ENCODE measurements around the gene ATP8A2.

GRCh38 chr13:25951831-25952230, 580.1 kb downstream of the ATP8A2 start:
- TF ChIP-seq TAF1 (IDR thresholded peaks at IDR 0.05; ENCODE audit: borderline replicate concordance, insufficient read depth, low read length) (no peak), POLR2AphosphoS5 (IDR thresholded peaks at IDR 0.05; ENCODE audit: low read depth, low read length) (no peak), SIN3A (IDR thresholded peaks at IDR 0.05; ENCODE audit: borderline replicate concordance, insufficient read depth, low read length) (no peak), REST (IDR thresholded peaks at IDR 0.05; ENCODE audit: insufficient read depth in 1 of 2, low read depth in 2 of 2, low read length in 2 of 2) (no peak)

Data from PFSK-1 (cell line).